Pulmonary artery endothelial cell (primary cell): ENCODE data around the gene MIB2. TPM values are rescaled to one million over a fixed set of nuclear protein-coding genes. Genes with fewer than 3 reads are reported as not detected.
"Not testable (repeated sequence)": the region's sequence is repeated elsewhere in the genome, so short reads cannot be mapped to it uniquely, and the experiment has no call there.

Source experiments
- DNase-seq: peaks from one replicate; pipeline ENCODE4 v3.0.0-alpha.2; 2011; ENCODE audit warnings: low read depth, low spot score
- total RNA-seq: library from RNA; depleted of rRNA; stranded (reverse); fragments of >200 nt; gene quantifications from 2 replicates; pipeline ENCODE4 v1.2.3, GENCODE V29; 2014

The MIB2 gene
- total RNA-seq, 1 donor from 2014 or later = 30.7 TPM

GRCh38 chr1:1626207-1627141 is 11.2 kb downstream of the MIB2 start:
- DNase-seq = no peak

- DNase-seq = no peak
Measured at GRCh38 chr1:1627261-1627828, 12.0 kb downstream of the MIB2 start.

- no peak for DNase-seq
Measured at GRCh38 chr1:1627829-1628753, 12.8 kb downstream of the MIB2 start.

GRCh38 chr1:1628754-1629429 is 13.6 kb downstream of the MIB2 start:
- no peak for DNase-seq

GRCh38 chr1:1629430-1630190 is 14.3 kb downstream of the MIB2 start:
- no peak for DNase-seq

GRCh38 chr1:1630191-1630964 is 15.1 kb downstream of the MIB2 start:
- no peak for DNase-seq

GRCh38 chr1:1630965-1631781 is 15.9 kb downstream of the MIB2 start:
- no peak for DNase-seq

- DNase-seq = no peak
Measured at GRCh38 chr1:1631782-1632420, 16.6 kb downstream of the MIB2 start, which contains the start of gene MMP23B. MMP23B (plus strand) TSS chr1:1632173; CDS start chr1:1632219, 46 bp downstream.

- DNase-seq = not testable (repeated sequence)
Measured at GRCh38 chr1:1633409-1633808, 18.1 kb downstream of the MIB2 start.

- not testable (repeated sequence) for DNase-seq
Measured at GRCh38 chr1:1634613-1635012, 19.3 kb downstream of the MIB2 start.

- DNase-seq = not testable (repeated sequence)
Measured at GRCh38 chr1:1636621-1637478, 21.6 kb downstream of the MIB2 start.

GRCh38 chr1:1637479-1637875 is 22.2 kb downstream of the MIB2 start:
- DNase-seq = not testable (repeated sequence)

- not testable (repeated sequence) for DNase-seq
Measured at GRCh38 chr1:1638528-1638927, 23.2 kb downstream of the MIB2 start.

- not testable (repeated sequence) for DNase-seq
Measured at GRCh38 chr1:1639368-1639767, 24.1 kb downstream of the MIB2 start.

GRCh38 chr1:1640081-1640480 is 24.8 kb downstream of the MIB2 start:
- not testable (repeated sequence) for DNase-seq

GRCh38 chr1:1640711-1641461 is 25.6 kb downstream of the MIB2 start:
- not testable (repeated sequence) for DNase-seq
